CD4-positive, alpha-beta T cell treated with Interleukin-4 for 1 hour (primary cell): Measurements from ENCODE around the gene VENTX.

Source experiments
- DNase-seq, 2 donors: peaks; one replicate each; pipeline ENCODE4 v3.0.0-alpha.2; 2020 to 2022

Gene VENTX

GRCh38 chr10:133202778-133203651, 34.6 kb upstream of the VENTX start:
- DNase-seq, result no peak

GRCh38 chr10:133203652-133204195, 33.9 kb upstream of the VENTX start:
- no peak for DNase-seq

GRCh38 chr10:133204226-133205015, 33.2 kb upstream of the VENTX start:
- DNase-seq, result no peak

GRCh38 chr10:133205146-133205545, 32.5 kb upstream of the VENTX start:
- no peak for DNase-seq

GRCh38 chr10:133206356-133207040, 31.2 kb upstream of the VENTX start:
- no peak for DNase-seq

GRCh38 chr10:133207041-133207600, 30.5 kb upstream of the VENTX start:
- no peak for DNase-seq

GRCh38 chr10:133207627-133208026, 30.0 kb upstream of the VENTX start:
- no peak for DNase-seq

GRCh38 chr10:133208466-133208865, 29.2 kb upstream of the VENTX start:
- no peak for DNase-seq

GRCh38 chr10:133209117-133209516, 28.5 kb upstream of the VENTX start:
- DNase-seq, result no peak

- DNase-seq, result no peak
These were observed 28.0 kb upstream of the VENTX start for GRCh38 chr10:133209641-133210040.

- DNase-seq, result no peak
These were observed 27.1 kb upstream of the VENTX start for GRCh38 chr10:133210398-133211140.

GRCh38 chr10:133211141-133211830, 26.4 kb upstream of the VENTX start:
- no peak for DNase-seq

GRCh38 chr10:133211959-133212852, 25.4 kb upstream of the VENTX start:
- DNase-seq, result no peak

- no peak for DNase-seq
These were observed 24.7 kb upstream of the VENTX start for GRCh38 chr10:133212853-133213494.

GRCh38 chr10:133213641-133214467, 23.8 kb upstream of the VENTX start:
- DNase-seq, result no peak

GRCh38 chr10:133214468-133215410, 22.9 kb upstream of the VENTX start:
- no peak for DNase-seq

- DNase-seq, result no peak
These were observed 22.1 kb upstream of the VENTX start for GRCh38 chr10:133215586-133215985.

- DNase-seq, result no peak
These were observed 20.9 kb upstream of the VENTX start for GRCh38 chr10:133216776-133217175.
